C4-2B (cell line): ENCODE results near the gene POLR3A.
"Not testable (repeated sequence)": the region's sequence is repeated elsewhere in the genome, so short reads cannot be mapped to it uniquely, and the experiment has no call there.

Source experiments
- CTCF ChIP-seq: fragments of 450-650 bp; conservative IDR thresholded peaks from 2 replicates; pipeline ENCODE4 v1.5.1; 2017; ENCODE audit warnings: mild to moderate bottlenecking
- ZFX ChIP-seq: fragments of 450-650 bp; IDR thresholded peaks from 2 replicates; pipeline ENCODE4 v1.6.1; 2017

DNA sequence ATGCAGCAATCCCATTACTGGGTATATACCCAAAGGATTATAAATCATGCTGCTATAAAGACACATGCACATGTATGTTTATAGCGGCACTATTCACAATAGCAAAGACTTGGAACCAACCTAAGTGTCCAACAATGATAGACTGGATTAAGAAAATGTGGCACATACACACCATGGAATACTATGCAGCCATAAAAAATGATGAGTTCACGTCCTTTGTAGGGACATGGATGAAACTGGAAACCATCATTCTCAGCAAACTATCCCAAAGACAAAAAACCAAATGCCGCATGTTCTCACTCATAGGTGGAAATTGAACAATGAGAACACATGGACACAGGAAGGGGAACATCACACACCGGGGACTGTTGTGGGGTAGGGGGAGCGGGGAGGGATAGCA lies 30.5 kb downstream of the POLR3A start:
- not testable (repeated sequence) for TF ChIP-seq CTCF, ZFX
